SJSA1 (cell line): ENCODE measurements around the gene SPG11. TPM values are rescaled to one million over a fixed set of nuclear protein-coding genes. Genes with fewer than 3 reads are reported as not detected.

Source experiments
- DNase-seq, 2 experiments: peaks; one replicate each; pipeline ENCODE4 v3.0.0-alpha.2; 2015 to 2020; ENCODE audit warnings: low spot score in 2 of 2, low read depth in 1 of 2
- H3K27ac ChIP-seq: fragments of 250-450 bp; sonication (Bioruptor Pico); 2 replicates; pipeline ENCODE4 v1.5.1; 2020; ENCODE audit warnings: mild to moderate bottlenecking, moderate library complexity
- H3K27me3 ChIP-seq: fragments of 250-450 bp; sonication (Bioruptor Pico); replicated peaks from 2 replicates; pipeline ENCODE4 v1.5.1; 2020; ENCODE audit warnings: mild to moderate bottlenecking, moderate library complexity
- H3K36me3 ChIP-seq: fragments of 250-450 bp; sonication (Bioruptor Pico); 2 replicates; pipeline ENCODE4 v1.5.1; 2020; ENCODE audit warnings: mild to moderate bottlenecking
- H3K4me1 ChIP-seq: fragments of 250-450 bp; sonication (Bioruptor Pico); replicated peaks from 2 replicates; pipeline ENCODE4 v1.6.1; 2021; ENCODE audit warnings: mild to moderate bottlenecking
- H3K4me3 ChIP-seq: fragments of 250-450 bp; sonication (Bioruptor Pico); 2 replicates; pipeline ENCODE4 v1.5.1; 2020; ENCODE audit warnings: mild to moderate bottlenecking
- H3K9me3 ChIP-seq: fragments of 250-450 bp; sonication (Bioruptor Pico); replicated peaks from 2 replicates; pipeline ENCODE4 v1.5.1; 2020; ENCODE audit warnings: mild to moderate bottlenecking
- total RNA-seq: library from RNA; depleted of rRNA; stranded (reverse); fragments of >200 nt; shearing (Covaris generic); gene quantifications from 2 replicates; pipeline ENCODE4 v1.2.3, GENCODE V29; 2014

Gene SPG11
- total RNA-seq, 1 experiment from 2014 or later, result 36.8 TPM

GRCh38 chr15:44623178-44623577, 40.3 kb downstream of the SPG11 start:
- Histone ChIP-seq H3K27ac (no peak overlapping the region), H3K27me3 (no peaks in the 10 kb centered on the region), H3K4me1 (no peaks in the 10 kb centered on the region), H3K36me3 (peaks cover 70% of the 10 kb centered on the region), H3K9me3 (no peaks in the 10 kb centered on the region), H3K4me3 (no peak overlapping the region)
- DNase-seq, result no peak

GRCh38 chr15:44620081-44620480, 43.4 kb downstream of the SPG11 start:
- no peaks in the 10 kb centered on the region for H3K9me3 ChIP-seq
- peaks cover 60% of the 10 kb centered on the region for H3K36me3 ChIP-seq
- H3K27me3 ChIP-seq, result no peaks in the 10 kb centered on the region
- no peak overlapping the region for H3K4me3 ChIP-seq
- no peaks in the 10 kb centered on the region for H3K4me1 ChIP-seq
- no peak overlapping the region for H3K27ac ChIP-seq
- no peak for DNase-seq

- no peak overlapping the region for H3K27ac ChIP-seq
- no peaks in the 10 kb centered on the region for H3K4me1 ChIP-seq
- no peak overlapping the region for H3K4me3 ChIP-seq
- peaks cover 65% of the 10 kb centered on the region for H3K36me3 ChIP-seq
- no peaks in the 10 kb centered on the region for H3K27me3 ChIP-seq
- H3K9me3 ChIP-seq, result no peaks in the 10 kb centered on the region
- DNase-seq, result no peak
These were observed 46.5 kb downstream of the SPG11 start for GRCh38 chr15:44616974-44617373.

GRCh38 chr15:44606740-44607139, 56.7 kb downstream of the SPG11 start:
- Histone ChIP-seq H3K4me3 (no peak overlapping the region), H3K4me1 (no peaks in the 10 kb centered on the region), H3K9me3 (no peaks in the 10 kb centered on the region), H3K36me3 (peaks cover 46% of the 10 kb centered on the region), H3K27me3 (no peaks in the 10 kb centered on the region), H3K27ac (no peak overlapping the region)
- DNase-seq, result no peak

GRCh38 chr15:44603126-44603525, 60.3 kb downstream of the SPG11 start:
- Histone ChIP-seq H3K27me3 (no peaks in the 10 kb centered on the region), H3K36me3 (peaks cover 38% of the 10 kb centered on the region), H3K4me3 (no peak overlapping the region), H3K9me3 (no peaks in the 10 kb centered on the region), H3K4me1 (no peaks in the 10 kb centered on the region), H3K27ac (no peak overlapping the region)
- DNase-seq, result no peak

GRCh38 chr15:44598892-44599291, 64.6 kb downstream of the SPG11 start:
- Histone ChIP-seq H3K4me3 (no peak overlapping the region), H3K27ac (no peak overlapping the region), H3K36me3 (peaks cover 53% of the 10 kb centered on the region), H3K27me3 (no peaks in the 10 kb centered on the region), H3K4me1 (no peaks in the 10 kb centered on the region), H3K9me3 (no peaks in the 10 kb centered on the region)
- DNase-seq, result no peak

GRCh38 chr15:44598066-44598465, 65.4 kb downstream of the SPG11 start:
- H3K27me3 ChIP-seq, result no peaks in the 10 kb centered on the region
- H3K36me3 ChIP-seq, result peaks cover 50% of the 10 kb centered on the region
- H3K4me3 ChIP-seq, result no peak overlapping the region
- no peak overlapping the region for H3K27ac ChIP-seq
- no peaks in the 10 kb centered on the region for H3K9me3 ChIP-seq
- DNase-seq, result no peak
- H3K4me1 ChIP-seq, result no peaks in the 10 kb centered on the region

GRCh38 chr15:44596511-44597010, 66.9 kb downstream of the SPG11 start:
- no peak overlapping the region for H3K27ac ChIP-seq
- no peaks in the 10 kb centered on the region for H3K4me1 ChIP-seq
- H3K4me3 ChIP-seq, result no peak overlapping the region
- peaks cover 63% of the 10 kb centered on the region for H3K36me3 ChIP-seq
- DNase-seq, result no peak
- H3K9me3 ChIP-seq, result no peaks in the 10 kb centered on the region
- H3K27me3 ChIP-seq, result no peaks in the 10 kb centered on the region

GRCh38 chr15:44595656-44596510, 67.6 kb downstream of the SPG11 start:
- Histone ChIP-seq H3K4me3 (no peak overlapping the region), H3K27me3 (no peaks in the 10 kb centered on the region), H3K36me3 (peaks cover 70% of the 10 kb centered on the region), H3K9me3 (no peaks in the 10 kb centered on the region), H3K27ac (no peak overlapping the region), H3K4me1 (no peaks in the 10 kb centered on the region)
- no peak for DNase-seq

- Histone ChIP-seq H3K4me1 (no peaks in the 10 kb centered on the region), H3K27me3 (no peaks in the 10 kb centered on the region), H3K4me3 (no peak overlapping the region), H3K9me3 (no peaks in the 10 kb centered on the region), H3K36me3 (peaks cover 76% of the 10 kb centered on the region), H3K27ac (no peak overlapping the region)
- no peak for DNase-seq
These were observed 68.2 kb downstream of the SPG11 start for GRCh38 chr15:44595246-44595645.

- H3K4me3 ChIP-seq, result no peak overlapping the region
- peaks cover 90% of the 10 kb centered on the region for H3K36me3 ChIP-seq
- H3K27ac ChIP-seq, result no peak overlapping the region
- DNase-seq, result no peak
- no peaks in the 10 kb centered on the region for H3K4me1 ChIP-seq
- H3K27me3 ChIP-seq, result no peaks in the 10 kb centered on the region
- H3K9me3 ChIP-seq, result no peaks in the 10 kb centered on the region
These were observed 70.3 kb downstream of the SPG11 start for GRCh38 chr15:44593042-44593736.

GRCh38 chr15:44591326-44591725, 72.1 kb downstream of the SPG11 start:
- Histone ChIP-seq H3K36me3 (peaks cover 88% of the 10 kb centered on the region), H3K4me3 (no peak overlapping the region), H3K4me1 (no peaks in the 10 kb centered on the region), H3K27ac (no peak overlapping the region), H3K9me3 (no peaks in the 10 kb centered on the region), H3K27me3 (no peaks in the 10 kb centered on the region)
- no peak for DNase-seq

- no peak for DNase-seq
- Histone ChIP-seq H3K4me3 (no peak overlapping the region), H3K27ac (no peak overlapping the region), H3K9me3 (no peaks in the 10 kb centered on the region), H3K27me3 (no peaks in the 10 kb centered on the region), H3K36me3 (peaks cover 85% of the 10 kb centered on the region), H3K4me1 (no peaks in the 10 kb centered on the region)
These were observed 74.9 kb downstream of the SPG11 start for GRCh38 chr15:44588541-44588940.

GRCh38 chr15:44585633-44586032, 77.8 kb downstream of the SPG11 start:
- DNase-seq, result no peak
- Histone ChIP-seq H3K36me3 (peaks cover 77% of the 10 kb centered on the region), H3K4me1 (no peaks in the 10 kb centered on the region), H3K27ac (no peak overlapping the region), H3K4me3 (no peak overlapping the region), H3K27me3 (no peaks in the 10 kb centered on the region), H3K9me3 (no peaks in the 10 kb centered on the region)
